Stomach (tissue), 9 donors: ENCODE measurements around the gene FOXJ3. TPM values are rescaled to one million over a fixed set of nuclear protein-coding genes. Genes with fewer than 3 reads are reported as not detected.

ENCODE experiments used
- DNase-seq, 2 donors: peaks; one replicate each; pipeline versions ENCODE4 v3.0.0 to v3.0.0-alpha.2; 2013 to 2019
- H3K27ac ChIP-seq, 5 donors: fragments of 200-600 bp in 4 of 5; sonication (generic) in 4 of 5; one replicate each; pipeline ENCODE4 v1.5.1; 2013 to 2019; ENCODE audit warnings: mild to moderate bottlenecking in 1 of 5, moderate library complexity in 1 of 5
- H3K27me3 ChIP-seq, 3 donors: fragments of 200-600 bp; sonication (generic); one replicate each; pipeline ENCODE4 v1.5.1; 2017 to 2019; ENCODE audit warnings: mixed run types in 1 of 3
- H3K36me3 ChIP-seq, 4 donors: fragments of 200-600 bp; sonication (generic); 1 replicate in 3 of 4; 2 replicates in 1 of 4; pipeline ENCODE4 v1.5.1; 2016 to 2019
- H3K4me1 ChIP-seq, 4 donors: fragments of 200-600 bp; sonication (generic); one replicate each; pipeline ENCODE4 v1.5.1; 2016 to 2019
- H3K4me3 ChIP-seq, 4 donors: fragments of 200-600 bp; sonication (generic) in 3 of 4; one replicate each; pipeline ENCODE4 v1.5.1; 2016 to 2019; ENCODE audit warnings: mild to moderate bottlenecking in 1 of 4
- H3K9me3 ChIP-seq, 4 donors: fragments of 200-600 bp; sonication (generic); one replicate each; pipeline ENCODE4 v1.5.1; 2016 to 2019
- CTCF ChIP-seq, 7 experiments: fragments of 450-650 bp in 4 of 7; fragments of 200-600 bp in 3 of 7; sonication (generic) in 3 of 7; IDR thresholded peaks; one replicate each; pipeline ENCODE4 v1.5.1; 2016 to 2019; ENCODE audit warnings: antibody characterized with exemption in 7 of 7, control low read depth in 2 of 7, mild to moderate bottlenecking in 1 of 7
- EP300 ChIP-seq: sonication (generic); formaldehyde crosslinking; IDR thresholded peaks from one replicate; pipeline ENCODE4 v1.6.1; 2017; ENCODE audit warnings: antibody characterized with exemption
- POLR2A ChIP-seq, 4 donors: fragments of 450-650 bp; IDR thresholded peaks; one replicate each; pipeline ENCODE4 v1.6.1; 2016; ENCODE audit warnings: antibody characterized with exemption in 4 of 4, control low read depth in 2 of 4, mild to moderate bottlenecking in 1 of 4, moderate library complexity in 1 of 4
- POLR2AphosphoS5 ChIP-seq, 3 donors: sonication (generic); formaldehyde crosslinking; IDR thresholded peaks; one replicate each; pipeline ENCODE4 v1.6.1; 2016; ENCODE audit warnings: antibody characterized with exemption in 3 of 3
- WGBS, 5 donors: extraction: QIAGEN DNeasy Blood & Tissue Kit in 3 of 5; methylation state at CpG; one replicate each; pipeline versions ENCODE4 v1.1.5 to v1.1.7; 2013 to 2018; 5-methylcytosine and 5-hydroxymethylcytosine counted together
- intact Hi-C: fragments of 100-400 bp; cut with DNase I; formaldehyde crosslinking; loops from one replicate; pipeline ENCODE4 v1.15.1; 2023; ENCODE audit warnings: low total_unique reads
- polyA plus RNA-seq, 3 donors: library from polyadenylated mRNA; stranded (reverse); fragments of 200-250 nt; gene quantifications; one replicate each; pipeline ENCODE4 v1.2.3, GENCODE V29; 2013
- total RNA-seq, 5 donors: library from RNA; depleted of rRNA; stranded (reverse); fragments of >200 nt; gene quantifications; one replicate each; pipeline versions ENCODE4 v1.1.0 to v1.2.3, GENCODE V29; 2014 to 2016
- donor health status: healthy with polysubstance abuse.
- donor health status: Bipolar disorder and iron deficiency.
- donor health status: healthy.

Gene FOXJ3
- total and polyA plus RNA-seq, 8 donors: 8.3 to 57.3 (median 12.3) TPM

GRCh38 chr1:42334240-42335049 lies 590 bp downstream of the FOXJ3 start:
- TF ChIP-seq POLR2AphosphoS5 (IDR thresholded peaks at IDR 0.05) (no peak), CTCF (IDR thresholded peaks at IDR 0.05) (no peak), POLR2A (IDR thresholded peaks at IDR 0.05) (no peak), EP300 (no peak)
- no peaks in the 10 kb centered on the region for H3K27me3 ChIP-seq
- WGBS, 5 donors: 0 to 1% (median 0%) methylated on average over 33 to 58 of the region's 58 CpGs
- intact Hi-C loops: no loop called here
- H3K4me1 ChIP-seq: peaks cover 20 to 67% (median 49%) of the 10 kb centered on the region in 4 donors
- peak overlapping the region; percentile 80 to 98 (median 96) for H3K4me3 ChIP-seq
- peak overlapping the region; percentile 95 to 99 (median 96) for H3K27ac ChIP-seq
- H3K9me3 ChIP-seq: no peaks in the 10 kb centered on the region
- peak; percentile 32 to 78 for DNase-seq
- H3K36me3 ChIP-seq: no peaks in the 10 kb centered on the region

DNA sequence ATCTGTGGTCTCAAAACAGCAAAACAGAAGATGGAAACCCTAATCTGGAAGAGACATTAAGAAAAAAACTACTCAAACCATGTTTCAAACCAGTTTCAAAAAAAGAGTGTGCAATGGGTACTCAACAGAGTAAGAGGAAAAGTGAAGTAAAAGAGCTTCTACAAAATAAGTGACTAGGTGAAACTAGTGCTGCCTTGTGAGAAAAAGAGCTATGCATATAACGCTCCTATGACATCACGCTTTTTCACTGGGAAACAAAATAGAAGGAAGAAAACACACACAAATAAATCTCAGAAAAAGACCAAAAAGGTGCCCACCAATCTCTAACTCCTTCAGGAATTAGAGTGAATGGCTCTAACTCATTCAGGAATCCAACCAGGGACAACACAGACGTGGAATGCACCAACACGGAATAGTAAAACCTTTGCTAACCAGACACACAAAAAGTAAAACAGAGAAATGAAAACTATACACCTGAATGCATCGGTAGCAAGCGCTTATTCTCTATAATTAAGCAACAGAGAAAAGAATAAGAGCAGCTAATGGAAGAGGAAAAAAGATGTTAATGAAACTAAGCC lies 1.3 kb downstream of the FOXJ3 start:
- TF ChIP-seq EP300 (no peak), POLR2AphosphoS5 (IDR thresholded peaks at IDR 0.05) (no peak), CTCF (IDR thresholded peaks at IDR 0.05) (no peak), POLR2A (IDR thresholded peaks at IDR 0.05) (no peak)
- Histone ChIP-seq H3K4me3 (peak overlapping the region; percentile 80 to 98 (median 96)), H3K27ac (peak overlapping the region; percentile 95 to 99 (median 96)), H3K36me3 (no peaks in the 10 kb centered on the region), H3K4me1 (peaks cover 20 to 68% (median 48%) of the 10 kb centered on the region in 4 donors), H3K27me3 (no peaks in the 10 kb centered on the region), H3K9me3 (no peaks in the 10 kb centered on the region)
- 1 to 4% (median 3%) methylated on average over 6 of the region's 6 CpGs for WGBS, 5 donors
- intact Hi-C loops: no loop called here
- no peak for DNase-seq

GRCh38 chr1:42332877-42333276 lies 2.2 kb downstream of the FOXJ3 start:
- H3K4me1 ChIP-seq: peaks cover 20 to 70% (median 51%) of the 10 kb centered on the region in 4 donors
- no peak for DNase-seq
- H3K36me3 ChIP-seq: no peaks in the 10 kb centered on the region
- H3K27me3 ChIP-seq: no peaks in the 10 kb centered on the region
- H3K4me3 ChIP-seq: peak overlapping the region in 1 of 4 donors; percentile 96
- TF ChIP-seq EP300 (no peak), CTCF (IDR thresholded peaks at IDR 0.05) (no peak), POLR2AphosphoS5 (IDR thresholded peaks at IDR 0.05) (no peak), POLR2A (IDR thresholded peaks at IDR 0.05) (no peak)
- H3K27ac ChIP-seq: no peak overlapping the region
- intact Hi-C loops: no loop called here
- H3K9me3 ChIP-seq: no peaks in the 10 kb centered on the region
- WGBS, 5 donors: 53 to 62% (median 57%) methylated on average over 6 of the region's 6 CpGs

GRCh38 chr1:42330215-42330614 lies 4.8 kb downstream of the FOXJ3 start:
- intact Hi-C loops: no loop called here
- H3K36me3 ChIP-seq: no peaks in the 10 kb centered on the region
- H3K4me1 ChIP-seq: peaks cover 14 to 76% (median 49%) of the 10 kb centered on the region in 4 donors
- no peaks in the 10 kb centered on the region for H3K27me3 ChIP-seq
- no peak overlapping the region for H3K27ac ChIP-seq
- no peaks in the 10 kb centered on the region for H3K9me3 ChIP-seq
- no peak overlapping the region for H3K4me3 ChIP-seq
- TF ChIP-seq POLR2AphosphoS5 (IDR thresholded peaks at IDR 0.05) (no peak), EP300 (no peak), POLR2A (IDR thresholded peaks at IDR 0.05) (no peak), CTCF (IDR thresholded peaks at IDR 0.05) (no peak)
- WGBS, 5 donors: 89 to 98% (median 97%) methylated on average over 10 of the region's 10 CpGs
- DNase-seq: no peak
